GM12873 (cell line): ENCODE results near the gene AGXT2.

ENCODE experiments used
- TF ChIP-seq, protein P1 (sequence below): IDR thresholded peaks from 2 replicates; pipeline ENCODE4 v1.5.1; 2012; ENCODE audit warnings: low read depth, mild to moderate bottlenecking, moderate library complexity, low read length, control low read depth; ENCODE audit not compliant: insufficient read depth; ENCODE audit errors: missing control alignments

Gene AGXT2

DNA sequence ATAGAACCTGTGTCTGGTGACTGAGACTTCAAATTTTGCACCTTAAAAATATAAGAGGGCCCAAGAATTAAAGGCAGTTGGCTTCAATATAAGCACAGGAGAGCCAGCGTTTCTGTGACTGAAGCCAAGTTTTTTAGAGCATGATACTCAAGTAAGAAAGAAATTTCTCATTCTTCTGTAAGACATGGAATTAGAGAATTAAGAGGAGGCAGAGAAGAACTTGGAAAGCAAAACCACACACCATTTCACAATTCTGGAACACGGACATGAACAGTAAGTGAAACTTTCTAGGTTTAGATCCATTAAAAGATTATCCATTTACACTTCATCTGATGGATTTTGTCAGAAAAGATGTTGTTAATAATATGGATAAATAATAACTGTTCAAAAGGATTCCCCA lies 8.9 kb upstream of the AGXT2 start:
- TF ChIP-seq, protein P1, sequence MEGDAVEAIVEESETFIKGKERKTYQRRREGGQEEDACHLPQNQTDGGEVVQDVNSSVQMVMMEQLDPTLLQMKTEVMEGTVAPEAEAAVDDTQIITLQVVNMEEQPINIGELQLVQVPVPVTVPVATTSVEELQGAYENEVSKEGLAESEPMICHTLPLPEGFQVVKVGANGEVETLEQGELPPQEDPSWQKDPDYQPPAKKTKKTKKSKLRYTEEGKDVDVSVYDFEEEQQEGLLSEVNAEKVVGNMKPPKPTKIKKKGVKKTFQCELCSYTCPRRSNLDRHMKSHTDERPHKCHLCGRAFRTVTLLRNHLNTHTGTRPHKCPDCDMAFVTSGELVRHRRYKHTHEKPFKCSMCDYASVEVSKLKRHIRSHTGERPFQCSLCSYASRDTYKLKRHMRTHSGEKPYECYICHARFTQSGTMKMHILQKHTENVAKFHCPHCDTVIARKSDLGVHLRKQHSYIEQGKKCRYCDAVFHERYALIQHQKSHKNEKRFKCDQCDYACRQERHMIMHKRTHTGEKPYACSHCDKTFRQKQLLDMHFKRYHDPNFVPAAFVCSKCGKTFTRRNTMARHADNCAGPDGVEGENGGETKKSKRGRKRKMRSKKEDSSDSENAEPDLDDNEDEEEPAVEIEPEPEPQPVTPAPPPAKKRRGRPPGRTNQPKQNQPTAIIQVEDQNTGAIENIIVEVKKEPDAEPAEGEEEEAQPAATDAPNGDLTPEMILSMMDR, result no peak

DNA sequence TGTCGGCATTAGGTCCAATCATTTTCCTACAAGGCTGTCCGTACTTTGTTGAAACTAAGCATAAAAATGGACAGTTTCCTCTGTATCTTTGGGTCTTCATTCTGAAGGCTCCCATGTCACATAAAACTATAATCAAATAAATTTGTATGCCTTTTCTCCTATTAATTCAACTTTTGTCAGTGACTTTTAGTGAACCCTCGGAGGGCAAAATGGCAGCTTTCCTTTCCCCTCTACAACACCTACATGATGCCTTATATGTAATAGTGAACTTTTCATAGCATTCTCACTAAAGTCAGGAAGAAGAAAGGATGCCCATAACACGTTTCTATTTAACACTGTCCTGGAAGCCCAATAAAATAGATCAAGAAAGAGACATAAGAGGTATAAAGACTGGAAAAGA lies 5.1 kb upstream of the AGXT2 start:
- TF ChIP-seq, protein P1, result no peak

DNA sequence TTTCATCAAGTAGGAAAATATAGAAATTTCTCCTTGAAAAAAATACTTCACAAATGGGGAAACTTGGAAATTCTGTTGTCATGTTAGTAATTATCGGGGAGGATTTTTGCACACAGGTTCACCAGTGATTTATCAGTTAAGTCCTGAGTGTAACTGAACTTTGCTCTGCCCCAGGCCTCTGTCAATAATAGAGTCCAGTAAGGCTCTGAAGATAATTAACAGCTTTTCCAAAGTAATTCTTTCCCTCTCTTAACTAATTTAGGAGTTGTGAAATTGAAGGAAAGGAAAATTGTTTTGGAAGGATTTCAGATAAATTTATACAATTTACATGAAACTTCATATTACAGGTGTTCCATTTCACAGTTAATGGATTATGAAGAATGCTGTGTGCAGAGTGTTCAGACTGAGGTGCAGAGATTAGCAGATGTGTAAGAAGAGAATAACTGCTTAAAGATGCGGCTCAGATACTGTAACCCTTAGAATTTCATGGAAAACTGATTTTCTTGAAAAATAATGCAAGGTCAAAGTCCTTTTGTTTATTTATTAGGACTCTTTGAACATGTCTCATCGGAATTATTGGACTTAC lies 2.9 kb upstream of the AGXT2 start:
- TF ChIP-seq, protein P1, result no peak

DNA sequence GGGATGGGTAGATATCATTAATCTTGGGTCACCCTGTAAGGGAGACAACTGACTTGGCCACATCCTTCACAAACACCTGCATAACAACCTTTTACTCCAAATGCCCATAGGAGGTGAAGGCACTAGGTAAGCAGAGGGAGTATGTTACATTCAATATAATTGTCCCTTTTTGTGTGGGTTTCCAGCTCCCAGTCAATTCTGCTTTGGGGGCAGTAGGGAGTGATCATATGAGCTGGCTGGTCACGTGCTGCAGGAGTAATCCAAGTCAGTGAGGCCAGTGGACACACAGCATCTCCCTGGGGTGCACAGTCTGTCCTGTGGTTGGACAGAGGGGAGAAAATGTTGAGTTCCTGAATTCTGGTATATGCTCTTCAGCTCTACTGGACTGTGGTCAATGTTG lies 1.2 kb upstream of the AGXT2 start:
- TF ChIP-seq, protein P1, result no peak

DNA sequence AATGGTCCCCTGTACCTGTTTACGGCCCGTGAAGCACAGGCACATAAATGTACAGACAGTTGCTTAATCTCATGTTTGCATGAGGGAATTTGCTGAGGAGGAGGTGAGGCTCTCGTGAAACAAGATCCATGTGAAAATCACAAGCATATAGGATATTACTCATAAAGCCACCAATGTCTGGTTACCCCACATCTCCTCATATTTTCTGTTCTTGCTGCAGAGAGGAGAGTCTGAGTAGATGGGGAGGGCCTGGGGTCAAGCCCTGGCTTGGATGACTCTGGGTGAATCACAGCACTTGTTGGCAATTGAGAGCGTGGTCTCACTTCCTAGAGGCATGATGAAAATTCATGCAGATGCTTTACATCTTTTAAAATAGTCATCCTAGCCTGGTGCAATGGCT lies 975 bp downstream of the AGXT2 start:
- TF ChIP-seq, protein P1, result no peak

DNA sequence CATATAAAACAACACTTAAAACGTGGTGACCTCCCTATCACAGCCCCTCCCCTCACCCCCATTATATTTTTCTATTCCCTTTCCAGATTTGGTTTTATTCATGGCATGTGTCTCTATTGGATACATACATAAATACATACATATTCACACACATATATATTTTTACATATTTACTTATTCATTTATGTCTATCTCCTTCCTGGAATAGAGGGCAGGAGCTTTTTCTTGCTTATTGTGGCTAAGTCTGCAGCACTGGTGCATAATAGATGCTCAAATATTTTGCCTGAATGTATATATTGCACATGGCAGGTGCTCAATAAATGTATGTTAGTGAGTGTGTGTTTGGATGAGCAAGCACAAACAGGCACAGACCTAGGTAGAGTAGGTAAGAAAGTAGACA lies 2.5 kb downstream of the AGXT2 start:
- TF ChIP-seq, protein P1, result no peak

DNA sequence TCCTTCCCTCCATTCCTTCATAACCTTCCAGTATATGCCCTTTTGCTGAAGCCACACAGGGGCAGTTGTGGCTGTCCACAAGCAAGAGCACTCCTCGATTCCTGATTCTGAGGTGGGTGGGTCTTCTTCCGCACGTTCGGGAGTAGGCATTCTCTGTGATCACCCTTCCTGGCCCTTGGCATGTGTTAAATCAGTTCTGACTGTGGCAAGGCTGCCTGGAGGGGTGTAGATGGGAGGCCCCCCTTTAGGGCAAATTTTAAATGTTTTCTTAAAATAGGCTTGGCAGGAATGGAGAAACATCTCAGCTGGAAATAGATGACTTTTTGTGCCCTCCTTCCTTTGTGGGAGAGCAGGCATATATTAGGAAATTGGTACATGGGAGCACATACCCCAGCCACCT lies 3.1 kb downstream of the AGXT2 start:
- TF ChIP-seq, protein P1, result no peak
